ENCODE data around the gene SORT1.

GRCh38 chr1:109272831-109273547 lies 124.7 kb downstream of the SORT1 start:
- TF ChIP-seq CTCF (IDR thresholded peaks at IDR 0.05) (no peak), POLR2A (IDR thresholded peaks at IDR 0.05) (no peak)
